Activated CD4-positive, alpha-beta T cell treated with anti-CD3 and anti-CD28 coated beads, Interleukin-2, amount 50 U/mL, for 4 hours (primary cell): ENCODE results near the gene SPRR3.

Experiments used
- DNase-seq, 2 experiments: peaks; one replicate each; pipeline ENCODE4 v3.0.0-alpha.2; 2020

Gene SPRR3

DNA sequence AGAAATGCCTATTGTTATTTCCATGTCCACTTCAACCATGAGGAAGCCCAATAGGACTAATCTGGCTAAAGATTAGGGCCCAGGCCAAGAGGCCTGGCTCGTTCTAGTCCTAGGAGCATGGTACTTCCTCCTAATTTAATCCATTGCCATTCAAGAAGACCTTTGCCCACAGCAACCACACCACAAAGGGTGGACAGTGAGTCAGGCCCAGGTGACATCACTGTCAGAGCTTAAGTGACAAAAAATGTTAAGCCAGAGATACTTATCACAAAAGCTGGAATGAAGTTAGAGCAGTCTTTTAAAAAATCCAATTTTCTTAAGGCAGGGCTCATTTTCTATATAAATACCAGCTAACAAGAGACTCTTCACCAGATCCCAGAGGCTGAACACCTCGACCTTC, at the start of gene SPRR3:
Gene SPRR3, plus strand, starts transcription at position 368 of the 400 bp plus-strand sequence. CDS start 1,272 bp downstream, outside the sequence.
- DNase-seq, result no peak

DNA sequence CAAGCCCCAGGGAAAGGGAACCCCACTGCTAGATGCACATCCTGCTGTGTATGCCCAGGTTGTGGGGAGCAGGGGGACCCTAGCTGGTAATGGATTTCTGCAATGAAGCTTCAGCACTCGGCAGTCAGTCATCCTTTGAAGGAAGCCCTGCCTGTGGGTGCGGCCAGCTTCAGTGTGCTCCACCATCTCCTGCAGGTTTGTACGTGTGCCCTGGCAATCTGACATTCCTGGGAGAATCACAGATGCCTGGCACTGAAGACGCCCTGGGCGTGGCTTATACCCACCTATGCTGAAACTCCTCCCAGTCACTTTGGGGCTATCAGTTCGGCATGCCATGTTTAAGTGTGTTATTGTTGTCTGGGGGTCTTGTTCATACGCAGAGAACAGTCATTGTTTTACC, 47.8 kb upstream of the SPRR3 start:
- no peak for DNase-seq

- DNase-seq, result no peak
Observed at GRCh38 chr1:152954436-152954835, 47.1 kb upstream of the SPRR3 start.

DNA sequence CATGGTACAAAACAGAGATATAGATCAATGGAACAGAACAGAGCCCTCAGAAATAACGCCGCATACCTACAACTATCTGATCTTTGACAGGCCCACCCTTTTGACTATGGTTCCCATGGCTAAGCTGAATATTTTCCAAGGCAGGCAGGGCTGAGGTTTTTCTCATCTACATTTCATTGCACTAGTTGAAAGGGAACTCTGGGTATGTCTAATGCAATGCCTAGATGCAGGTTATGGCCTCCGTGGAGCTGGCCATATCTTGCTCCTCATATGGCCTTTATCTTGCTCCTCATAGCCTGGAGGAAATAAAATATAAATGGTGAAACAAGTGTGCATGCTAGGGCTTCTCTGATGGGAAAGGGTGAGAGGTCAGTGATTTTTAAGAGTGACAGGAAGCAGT, 44.0 kb upstream of the SPRR3 start:
- DNase-seq, result no peak

GRCh38 chr1:152959273-152959672, 42.3 kb upstream of the SPRR3 start:
- DNase-seq, result no peak

DNA sequence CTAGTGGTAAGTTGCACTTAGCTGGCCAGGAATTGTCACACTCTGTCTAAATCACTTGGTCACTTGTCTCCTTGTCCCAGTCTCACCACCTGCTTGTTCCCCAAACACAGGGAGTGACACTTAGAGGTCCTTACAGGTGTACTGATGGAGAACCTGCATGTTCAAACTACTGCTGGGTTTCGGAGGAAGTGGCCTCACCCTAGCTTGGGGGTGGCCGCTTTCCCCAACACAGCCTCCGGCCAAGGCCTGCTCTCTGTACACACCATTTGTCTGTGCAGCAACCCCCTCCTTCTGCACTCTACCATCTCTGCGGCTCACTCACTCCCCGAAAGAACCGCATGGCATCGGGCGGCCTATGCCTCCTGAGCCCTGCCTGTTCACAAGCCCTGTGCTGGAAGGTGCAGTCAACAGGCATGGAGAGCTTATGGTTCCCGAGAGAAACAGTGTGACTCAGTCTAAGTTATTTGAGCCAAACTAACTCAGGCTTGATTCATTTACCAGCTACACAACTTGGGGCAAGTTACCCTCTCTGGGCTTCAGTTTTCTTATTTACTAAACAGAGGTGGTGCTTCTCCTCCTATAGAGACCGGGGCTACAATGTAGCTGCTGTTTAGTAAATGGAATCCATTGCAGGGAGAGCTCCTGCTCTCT, 41.6 kb upstream of the SPRR3 start:
- DNase-seq, result no peak

DNA sequence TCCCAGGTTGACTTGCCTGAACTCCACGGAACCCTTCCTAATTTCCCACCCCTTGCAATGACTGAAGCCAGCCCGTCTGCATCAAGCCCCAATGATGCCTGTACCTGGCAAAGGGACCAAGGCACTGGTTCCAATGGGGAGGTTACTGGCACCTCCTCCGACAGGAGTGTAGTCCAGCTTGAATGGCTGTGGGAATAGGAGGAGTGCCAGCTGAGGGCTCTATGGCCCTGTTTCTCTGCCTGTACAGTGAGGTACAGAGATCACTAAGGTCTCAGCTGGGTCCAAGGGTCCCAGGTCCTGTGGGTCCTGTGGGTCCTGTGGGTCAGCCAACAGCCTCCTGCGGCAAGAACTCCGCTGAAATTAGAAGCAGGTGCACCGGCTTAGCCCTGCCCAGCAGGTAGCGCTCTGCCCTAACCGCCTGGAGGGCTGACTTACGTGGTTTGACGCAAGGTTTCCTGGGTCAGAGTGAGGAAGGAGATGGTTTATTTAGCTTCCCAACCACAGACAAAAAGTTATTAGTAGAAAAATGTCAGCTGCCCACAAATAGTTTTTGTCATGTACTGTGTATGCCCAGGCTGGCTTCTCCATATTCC, 41.0 kb upstream of the SPRR3 start:
- no peak for DNase-seq

- no peak for DNase-seq
Observed at GRCh38 chr1:152961226-152961891, 40.2 kb upstream of the SPRR3 start.

DNA sequence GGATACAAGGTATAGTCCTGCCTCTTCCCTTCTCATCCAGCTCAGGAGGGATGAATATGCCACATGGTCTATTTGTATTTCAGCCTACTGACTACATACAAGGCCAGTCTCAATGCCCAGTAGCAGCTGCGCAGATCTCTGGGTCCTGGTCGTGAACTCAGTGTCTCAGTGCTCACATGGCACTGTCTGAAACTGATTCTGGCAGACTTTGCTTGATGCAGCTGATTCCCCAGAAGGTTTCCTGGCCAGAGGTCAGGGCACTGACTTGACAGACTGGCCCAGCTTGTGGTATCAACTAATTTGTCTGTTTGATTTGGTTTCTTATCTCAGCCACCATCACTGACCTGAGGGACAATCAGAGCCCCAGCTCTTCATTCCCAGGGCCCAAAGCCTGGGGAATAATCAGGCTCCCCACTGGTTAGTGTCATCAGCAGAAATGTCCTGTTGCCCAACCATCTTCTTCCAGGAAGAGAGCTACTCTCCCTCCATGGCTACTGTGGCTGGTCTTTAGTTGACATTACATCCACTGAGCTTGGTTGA, 38.6 kb upstream of the SPRR3 start:
- no peak for DNase-seq

GRCh38 chr1:152964536-152964935, 37.0 kb upstream of the SPRR3 start:
- DNase-seq, result no peak

DNA sequence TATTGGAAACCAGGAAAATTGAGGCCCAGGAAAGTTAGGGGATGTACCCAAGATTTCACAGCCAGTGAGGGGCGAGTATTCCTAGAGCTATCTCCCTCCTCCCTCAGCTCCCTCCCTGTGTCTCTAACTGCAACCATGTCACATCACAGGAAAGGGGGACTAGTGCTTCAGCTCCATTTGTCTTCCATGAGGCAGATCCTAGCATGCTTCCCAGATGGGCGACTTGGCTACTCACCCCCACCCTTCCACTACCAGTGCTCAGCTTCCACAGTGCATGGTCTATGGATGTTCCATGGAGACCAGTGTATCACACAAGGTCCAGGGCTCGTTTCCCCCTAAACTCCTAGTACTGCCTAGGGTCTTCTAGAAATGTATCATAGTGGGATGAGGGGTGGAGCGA, 35.7 kb upstream of the SPRR3 start:
- DNase-seq, result no peak

- no peak for DNase-seq
Observed at GRCh38 chr1:152967201-152967600, 34.3 kb upstream of the SPRR3 start.

- DNase-seq, result no peak
Observed at GRCh38 chr1:152968248-152968647, 33.3 kb upstream of the SPRR3 start.

- DNase-seq, result no peak
Observed at GRCh38 chr1:152969036-152969435, 32.5 kb upstream of the SPRR3 start.

- no peak for DNase-seq
Observed at GRCh38 chr1:152970495-152970894, 31.1 kb upstream of the SPRR3 start, which contains the start of gene SPRR4. Gene SPRR4, plus strand, starts transcription at chr1:152970648. Its CDS starts 1,243 bp downstream, at chr1:152971891.

DNA sequence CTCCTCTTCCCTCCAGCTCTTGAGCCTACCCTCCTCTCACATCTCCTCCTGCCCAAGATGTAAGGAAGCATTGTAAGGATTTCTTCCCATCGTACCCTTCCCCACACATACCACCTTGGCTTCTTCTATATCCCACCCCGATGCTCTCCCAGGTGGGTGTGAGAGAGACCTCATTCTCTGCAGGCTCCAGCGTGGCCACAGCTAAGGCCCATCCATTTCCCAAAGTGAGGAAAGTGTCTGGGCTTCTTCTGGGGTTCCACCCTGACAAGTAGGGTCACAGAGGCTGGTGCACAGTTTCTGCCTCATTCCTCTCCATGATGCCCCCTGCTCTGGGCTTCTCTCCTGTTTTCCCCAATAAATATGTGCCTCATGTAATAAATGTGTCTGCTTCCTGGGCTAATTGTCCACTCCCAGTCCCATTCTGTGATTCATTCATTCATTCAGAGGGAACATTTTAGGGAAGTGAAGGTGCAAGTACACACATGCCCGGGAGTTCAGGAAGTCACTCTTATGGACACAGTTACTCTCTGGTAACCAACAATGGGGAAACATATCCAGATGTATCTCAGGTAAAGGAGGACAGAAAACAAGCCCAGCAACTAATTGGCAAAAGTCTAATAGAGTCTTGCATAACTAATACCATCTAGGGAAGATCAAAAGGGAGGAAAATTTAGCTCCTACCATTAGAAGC, 29.2 kb upstream of the SPRR3 start:
- DNase-seq, result no peak

- DNase-seq, result no peak
Observed at GRCh38 chr1:152976688-152977087, 24.9 kb upstream of the SPRR3 start.

- DNase-seq, result no peak
Observed at GRCh38 chr1:152977614-152978013, 23.9 kb upstream of the SPRR3 start.

DNA sequence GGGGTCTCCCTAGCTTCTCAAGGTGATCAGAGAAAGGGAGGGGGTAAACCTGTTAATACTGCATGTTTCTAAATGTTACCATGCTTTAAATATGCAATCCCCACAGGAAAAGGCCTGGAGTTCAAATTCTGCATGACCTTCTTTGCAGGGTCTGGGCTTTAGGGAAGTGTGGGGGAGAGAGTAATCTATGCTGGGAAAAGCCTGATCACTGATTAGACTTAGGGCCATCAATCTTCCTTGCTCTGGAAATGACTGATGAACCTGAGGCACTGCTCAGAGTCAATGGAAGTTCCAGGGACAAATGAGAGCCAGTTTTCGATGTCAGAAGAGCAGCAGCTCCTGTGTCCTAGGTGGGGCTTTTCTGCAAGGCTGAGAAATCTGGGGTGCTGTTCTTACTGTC, 20.9 kb upstream of the SPRR3 start:
- no peak for DNase-seq

DNA sequence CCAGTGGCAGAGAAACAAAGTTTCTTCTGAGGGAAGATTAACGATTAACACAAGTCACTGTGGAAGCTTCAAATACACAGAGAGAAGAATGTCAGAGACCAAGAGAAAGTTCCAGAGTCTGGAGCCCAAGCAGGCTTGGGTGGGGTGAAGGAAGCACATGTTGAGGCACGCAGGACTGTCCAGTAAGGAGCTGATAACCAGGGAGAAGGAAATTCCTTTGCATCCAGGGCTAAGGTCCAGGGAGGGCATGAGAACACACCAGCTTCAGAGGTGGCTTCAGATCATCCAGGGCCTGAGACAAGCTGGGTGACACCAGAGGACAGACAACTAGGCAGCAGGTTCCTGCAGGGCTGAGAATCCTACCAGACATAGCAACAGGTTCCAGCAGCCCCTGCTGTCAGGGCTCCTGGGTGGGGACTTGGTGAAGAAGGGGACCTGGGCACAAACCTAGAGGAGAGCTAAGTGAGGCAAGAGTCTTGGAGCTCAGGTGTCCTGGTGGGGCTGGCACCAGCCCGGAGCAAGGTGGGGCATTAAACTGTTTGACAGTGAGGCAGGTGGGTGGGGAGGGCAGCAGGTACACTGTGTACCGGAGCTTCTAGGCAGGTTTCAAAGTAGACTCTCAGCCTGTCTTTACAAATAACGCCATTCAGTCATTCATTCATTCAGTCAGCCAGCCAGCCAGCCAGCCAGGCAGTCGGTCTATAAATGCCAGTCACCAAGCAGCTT, 20.2 kb upstream of the SPRR3 start:
- no peak for DNase-seq

GRCh38 chr1:152982076-152982475, 19.5 kb upstream of the SPRR3 start:
- no peak for DNase-seq

GRCh38 chr1:152983234-152983633, 18.3 kb upstream of the SPRR3 start:
- DNase-seq, result no peak

- no peak for DNase-seq
Observed at GRCh38 chr1:152983743-152984142, 17.8 kb upstream of the SPRR3 start, which contains the start of gene SPRR1A. Gene SPRR1A, plus strand, starts transcription at chr1:152984081. Its CDS starts 1,150 bp downstream, at chr1:152985231.
